ENCODE data around the gene STPG1. TPM values are rescaled to one million over a fixed set of nuclear protein-coding genes. Genes with fewer than 3 reads are reported as not detected.

Gene STPG1
- total RNA-seq, 1 donor from 2014 or later: 9.2 TPM

DNA sequence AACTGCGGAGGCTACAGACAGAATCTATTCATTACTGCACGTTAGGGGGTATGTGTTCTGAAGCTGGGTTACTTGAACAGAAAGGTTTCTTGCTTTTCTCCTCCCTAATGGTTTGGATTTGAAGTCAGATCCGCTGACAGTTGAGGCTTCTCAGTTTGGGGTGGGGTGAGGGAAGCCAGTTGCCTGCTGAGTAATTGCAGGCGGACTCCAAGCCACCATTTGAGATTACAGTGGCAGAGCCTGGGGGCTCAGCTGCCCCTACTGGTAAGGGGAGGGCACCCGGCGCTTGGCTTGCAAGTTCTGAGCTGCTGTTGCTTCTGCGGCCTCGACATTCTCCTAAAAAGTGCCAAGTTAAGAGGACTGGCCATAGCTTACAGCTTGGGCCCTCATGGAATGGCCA lies 92.5 kb downstream of the STPG1 start:
- peaks cover 50% of the 10 kb centered on the region for H3K27me3 ChIP-seq (ENCODE audit: insufficient read depth, low read length)
- H3K36me3 ChIP-seq (ENCODE audit: insufficient read depth, low read length): no peaks in the 10 kb centered on the region
- no peak for FAIRE-seq
- no peaks in the 10 kb centered on the region for H4K20me1 ChIP-seq (ENCODE audit: insufficient read depth, low read length)
- peak overlapping the region; percentile 73 for H3K4me2 ChIP-seq (ENCODE audit: low read length)
- no peak overlapping the region for H3K27ac ChIP-seq (ENCODE audit: low read depth, low read length)
- Mint-ChIP-seq H3K27ac (ENCODE audit: unreplicated experiment) (peak overlapping the region; percentile 63), H3K4me3 (ENCODE audit: unreplicated experiment) (peak overlapping the region; percentile 81), H3K9me3 (ENCODE audit: unreplicated experiment) (peaks cover 1% of the 10 kb centered on the region), H3K27me3 (ENCODE audit: low read depth, unreplicated experiment) (peaks cover 28% of the 10 kb centered on the region), H3K36me3 (ENCODE audit: low read depth, unreplicated experiment) (no peaks in the 10 kb centered on the region), H3K4me1 (ENCODE audit: low read depth, unreplicated experiment) (peaks cover 39% of the 10 kb centered on the region)
- H3K4me3 ChIP-seq (ENCODE audit: insufficient read depth, low read depth, low read length): no peak overlapping the region
- H3K79me2 ChIP-seq (ENCODE audit: insufficient read depth, low read length): no peaks in the 10 kb centered on the region
- H3K4me1 ChIP-seq (ENCODE audit: insufficient read depth, low read length): peaks cover 23% of the 10 kb centered on the region
- no peak overlapping the region for H3K9ac ChIP-seq (ENCODE audit: low read length)
- H2AFZ ChIP-seq (ENCODE audit: low read depth, low read length): peak overlapping the region; percentile 73
- TF ChIP-seq, protein P1, sequence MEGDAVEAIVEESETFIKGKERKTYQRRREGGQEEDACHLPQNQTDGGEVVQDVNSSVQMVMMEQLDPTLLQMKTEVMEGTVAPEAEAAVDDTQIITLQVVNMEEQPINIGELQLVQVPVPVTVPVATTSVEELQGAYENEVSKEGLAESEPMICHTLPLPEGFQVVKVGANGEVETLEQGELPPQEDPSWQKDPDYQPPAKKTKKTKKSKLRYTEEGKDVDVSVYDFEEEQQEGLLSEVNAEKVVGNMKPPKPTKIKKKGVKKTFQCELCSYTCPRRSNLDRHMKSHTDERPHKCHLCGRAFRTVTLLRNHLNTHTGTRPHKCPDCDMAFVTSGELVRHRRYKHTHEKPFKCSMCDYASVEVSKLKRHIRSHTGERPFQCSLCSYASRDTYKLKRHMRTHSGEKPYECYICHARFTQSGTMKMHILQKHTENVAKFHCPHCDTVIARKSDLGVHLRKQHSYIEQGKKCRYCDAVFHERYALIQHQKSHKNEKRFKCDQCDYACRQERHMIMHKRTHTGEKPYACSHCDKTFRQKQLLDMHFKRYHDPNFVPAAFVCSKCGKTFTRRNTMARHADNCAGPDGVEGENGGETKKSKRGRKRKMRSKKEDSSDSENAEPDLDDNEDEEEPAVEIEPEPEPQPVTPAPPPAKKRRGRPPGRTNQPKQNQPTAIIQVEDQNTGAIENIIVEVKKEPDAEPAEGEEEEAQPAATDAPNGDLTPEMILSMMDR (IDR thresholded peaks at IDR 0.05; ENCODE audit: insufficient read depth, low read depth, low read length): no peak
- TF ChIP-seq EZH2 (IDR thresholded peaks at IDR 0.05; ENCODE audit: insufficient read depth, low read length): no peak
- no peaks in the 10 kb centered on the region for H3K9me3 ChIP-seq (ENCODE audit: insufficient read depth, low read depth, low read length)
- no peak for DNase-seq (ENCODE audit: low read depth)

DNA sequence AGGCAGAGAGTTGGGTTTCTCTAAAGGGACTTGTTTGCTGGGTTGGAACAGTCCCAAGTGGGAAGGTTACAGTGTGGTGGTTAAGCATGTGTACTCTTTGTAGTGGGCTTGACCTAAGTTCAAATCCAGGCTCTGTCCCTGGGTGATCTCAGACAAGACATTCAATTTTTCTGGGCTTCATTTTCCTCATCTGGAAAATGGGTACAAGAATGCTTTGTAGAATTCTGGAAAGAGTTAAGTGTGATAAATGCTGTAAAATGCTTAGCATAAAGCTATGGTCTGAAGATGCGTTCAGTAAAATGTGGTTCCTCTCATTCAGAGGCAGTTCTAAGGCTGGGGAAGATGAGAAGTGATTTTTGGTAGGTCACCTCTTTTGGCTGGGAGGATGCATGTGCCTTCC lies 93.6 kb downstream of the STPG1 start:
- Mint-ChIP-seq H3K4me1 (ENCODE audit: low read depth, unreplicated experiment) (peaks cover 39% of the 10 kb centered on the region), H3K27ac (ENCODE audit: unreplicated experiment) (peak overlapping the region; percentile 88), H3K27me3 (ENCODE audit: low read depth, unreplicated experiment) (peaks cover 19% of the 10 kb centered on the region), H3K36me3 (ENCODE audit: low read depth, unreplicated experiment) (no peaks in the 10 kb centered on the region), H3K4me3 (ENCODE audit: unreplicated experiment) (peak overlapping the region; percentile 81), H3K9me3 (ENCODE audit: unreplicated experiment) (peaks cover 1% of the 10 kb centered on the region)
- DNase-seq (ENCODE audit: low read depth): no peak
- no peak for FAIRE-seq
- Histone ChIP-seq H3K9ac (ENCODE audit: low read length) (no peak overlapping the region), H3K79me2 (ENCODE audit: insufficient read depth, low read length) (no peaks in the 10 kb centered on the region), H3K4me2 (ENCODE audit: low read length) (peak overlapping the region; percentile 76), H2AFZ (ENCODE audit: low read depth, low read length) (no peak overlapping the region), H3K4me1 (ENCODE audit: insufficient read depth, low read length) (peaks cover 23% of the 10 kb centered on the region), H4K20me1 (ENCODE audit: insufficient read depth, low read length) (no peaks in the 10 kb centered on the region), H3K36me3 (ENCODE audit: insufficient read depth, low read length) (no peaks in the 10 kb centered on the region), H3K27ac (ENCODE audit: low read depth, low read length) (no peak overlapping the region), H3K27me3 (ENCODE audit: insufficient read depth, low read length) (peaks cover 54% of the 10 kb centered on the region), H3K4me3 (ENCODE audit: insufficient read depth, low read depth, low read length) (peak overlapping the region; percentile 15), H3K9me3 (ENCODE audit: insufficient read depth, low read depth, low read length) (no peaks in the 10 kb centered on the region)
- TF ChIP-seq EZH2 (IDR thresholded peaks at IDR 0.05; ENCODE audit: insufficient read depth, low read length): no peak
- TF ChIP-seq, protein P1 (IDR thresholded peaks at IDR 0.05; ENCODE audit: insufficient read depth, low read depth, low read length): no peak

DNA sequence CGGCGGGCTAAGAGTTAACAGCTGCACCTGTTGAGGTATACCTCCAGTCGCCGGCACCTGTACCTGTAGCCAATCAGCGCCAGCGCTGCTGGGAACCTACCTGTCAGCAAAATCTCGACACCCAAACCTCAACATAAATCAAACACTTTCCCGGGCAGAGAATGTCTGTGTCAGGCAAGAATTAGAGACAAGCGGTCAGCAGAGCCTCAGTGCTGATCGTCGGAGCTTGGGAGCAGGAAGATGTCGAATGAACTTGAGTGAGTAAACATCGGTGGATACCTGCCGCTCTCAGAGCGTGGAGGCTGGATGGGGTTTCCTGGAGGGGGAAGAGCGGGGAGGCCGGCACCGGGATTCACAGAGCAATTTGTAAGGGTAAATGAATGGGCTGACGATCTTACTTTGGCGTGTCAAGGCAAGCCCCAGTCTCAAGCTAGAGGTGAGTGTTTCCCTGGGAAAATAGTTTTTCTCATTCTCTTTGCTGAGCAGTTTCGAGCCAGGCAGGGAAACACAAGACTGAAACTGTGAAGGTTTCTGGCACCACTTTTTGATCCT lies 94.2 kb downstream of the STPG1 start, which contains the start of gene GRHL3:
Gene GRHL3 (plus strand): TSS at position 46 of the 552 bp plus-strand sequence. CDS start 195 bp downstream, at position 241.
- Mint-ChIP-seq H3K4me3 (ENCODE audit: unreplicated experiment) (peak within 1 kb of the TSS; percentile 81), H3K27ac (ENCODE audit: unreplicated experiment) (peak within 1 kb of the TSS; percentile 88), H3K36me3 (ENCODE audit: low read depth, unreplicated experiment) (no peaks in the 10 kb centered on the region), H3K4me1 (ENCODE audit: low read depth, unreplicated experiment) (peaks cover 39% of the 10 kb centered on the region), H3K9me3 (ENCODE audit: unreplicated experiment) (peaks cover 1% of the 10 kb centered on the region), H3K27me3 (ENCODE audit: low read depth, unreplicated experiment) (peaks cover 14% of the 10 kb centered on the region)
- DNase-seq (ENCODE audit: low read depth): peak; percentile 17
- Histone ChIP-seq H3K79me2 (ENCODE audit: insufficient read depth, low read length) (no peaks in the 10 kb centered on the region), H4K20me1 (ENCODE audit: insufficient read depth, low read length) (no peaks in the 10 kb centered on the region), H3K4me3 (ENCODE audit: insufficient read depth, low read depth, low read length) (peak within 1 kb of the TSS; percentile 15), H3K9ac (ENCODE audit: low read length) (peak within 1 kb of the TSS; percentile 13), H3K27ac (ENCODE audit: low read depth, low read length) (no peak within 1 kb of the TSS), H3K4me2 (ENCODE audit: low read length) (peak within 1 kb of the TSS; percentile 76), H3K4me1 (ENCODE audit: insufficient read depth, low read length) (peaks cover 23% of the 10 kb centered on the region), H3K9me3 (ENCODE audit: insufficient read depth, low read depth, low read length) (no peaks in the 10 kb centered on the region), H3K27me3 (ENCODE audit: insufficient read depth, low read length) (peaks cover 48% of the 10 kb centered on the region), H3K36me3 (ENCODE audit: insufficient read depth, low read length) (no peaks in the 10 kb centered on the region), H2AFZ (ENCODE audit: low read depth, low read length) (no peak within 1 kb of the TSS)
- peak; percentile 38 for TF ChIP-seq EZH2 (IDR thresholded peaks at IDR 0.05; ENCODE audit: insufficient read depth, low read length)
- TF ChIP-seq, protein P1 (IDR thresholded peaks at IDR 0.05; ENCODE audit: insufficient read depth, low read depth, low read length): no peak
- FAIRE-seq: no peak

Measured in astrocyte (in vitro differentiated cells and primary cell).